DMS114 treated with DMSO at 0.1 percent for 48 hours (cell line): ENCODE measurements around the gene BLOC1S3.
A peak's percentile ranks its signal among the peaks of the same experiment; 100 is the strongest.

ENCODE experiments used
- DNase-seq: peaks from one replicate; lab custom pipeline; 2025; ENCODE audit not compliant: unreplicated experiment; lab: John Stamatoyannopoulos, UW

BLOC1S3 gene

GRCh38 chr19:45179072-45179891 lies 698 bp downstream of the BLOC1S3 start:
- DNase-seq: no peak

GRCh38 chr19:45179892-45180370 lies 1.3 kb downstream of the BLOC1S3 start:
- no peak for DNase-seq

- DNase-seq: no peak
Observed at GRCh38 chr19:45180936-45181335, 2.4 kb downstream of the BLOC1S3 start.

- DNase-seq: no peak
Observed at GRCh38 chr19:45182758-45183157, 4.2 kb downstream of the BLOC1S3 start.

GRCh38 chr19:45184115-45184514 lies 5.5 kb downstream of the BLOC1S3 start:
- no peak for DNase-seq

- no peak for DNase-seq
Observed at GRCh38 chr19:45186509-45187334, 8.1 kb downstream of the BLOC1S3 start.

GRCh38 chr19:45187421-45188100 lies 9.0 kb downstream of the BLOC1S3 start:
- no peak for DNase-seq

GRCh38 chr19:45189971-45190370 lies 11.4 kb downstream of the BLOC1S3 start:
- DNase-seq: no peak

GRCh38 chr19:45191375-45191774 lies 12.8 kb downstream of the BLOC1S3 start:
- DNase-seq: no peak

- no peak for DNase-seq
Observed at GRCh38 chr19:45195764-45196163, 17.2 kb downstream of the BLOC1S3 start.

- DNase-seq: peak; percentile 16
Observed at GRCh38 chr19:45200568-45200967, 22.0 kb downstream of the BLOC1S3 start.

GRCh38 chr19:45202637-45203036 lies 24.1 kb downstream of the BLOC1S3 start:
- no peak for DNase-seq

- no peak for DNase-seq
Observed at GRCh38 chr19:45205810-45206209, 27.2 kb downstream of the BLOC1S3 start.

GRCh38 chr19:45206328-45206727 lies 27.7 kb downstream of the BLOC1S3 start:
- DNase-seq: no peak

- no peak for DNase-seq
Observed at GRCh38 chr19:45211751-45212381, 33.3 kb downstream of the BLOC1S3 start.

GRCh38 chr19:45213031-45213430 lies 34.4 kb downstream of the BLOC1S3 start:
- DNase-seq: no peak

- DNase-seq: no peak
Observed at GRCh38 chr19:45215391-45216191, 37.0 kb downstream of the BLOC1S3 start.

GRCh38 chr19:45216667-45217066 lies 38.1 kb downstream of the BLOC1S3 start:
- DNase-seq: no peak

GRCh38 chr19:45217193-45217956 lies 38.8 kb downstream of the BLOC1S3 start:
- no peak for DNase-seq
